ENCODE results near the gene NBPF1.
"Not testable (repeated sequence)": the region's sequence is repeated elsewhere in the genome, so short reads cannot be mapped to it uniquely, and the experiment has no call there.

Gene NBPF1

DNA sequence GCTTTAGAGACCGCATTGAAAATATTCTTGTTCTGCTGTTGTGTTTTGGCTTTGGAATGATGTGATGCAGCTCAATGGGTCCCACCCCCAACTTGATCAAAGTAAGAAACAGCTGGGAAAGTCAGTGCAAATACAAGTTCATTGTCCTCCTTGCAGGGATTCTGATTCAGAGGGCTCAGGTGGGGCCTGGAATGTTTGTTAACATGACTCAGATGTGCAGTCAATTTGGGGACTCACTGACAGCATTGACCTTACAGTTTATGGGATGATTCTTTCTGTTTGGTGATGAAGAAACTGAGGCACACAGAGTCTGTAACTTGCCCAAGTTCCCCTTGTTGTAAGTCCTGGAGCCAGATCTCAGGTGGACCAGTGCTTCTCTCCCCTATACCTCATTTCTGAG, 18.1 kb downstream of the NBPF1 start:
- H3K9me3 ChIP-seq; H3K4me3 ChIP-seq (ENCODE audit: low read depth in 1 of 2, low read length in 1 of 2); H3K36me3 ChIP-seq; H3K4me1 ChIP-seq (ENCODE audit: control insufficient read depth in 1 of 2, insufficient read depth in 1 of 2, low read depth in 1 of 2, low read length in 1 of 2); H3K27me3 ChIP-seq; H3K27ac ChIP-seq: not testable (repeated sequence)

DNA sequence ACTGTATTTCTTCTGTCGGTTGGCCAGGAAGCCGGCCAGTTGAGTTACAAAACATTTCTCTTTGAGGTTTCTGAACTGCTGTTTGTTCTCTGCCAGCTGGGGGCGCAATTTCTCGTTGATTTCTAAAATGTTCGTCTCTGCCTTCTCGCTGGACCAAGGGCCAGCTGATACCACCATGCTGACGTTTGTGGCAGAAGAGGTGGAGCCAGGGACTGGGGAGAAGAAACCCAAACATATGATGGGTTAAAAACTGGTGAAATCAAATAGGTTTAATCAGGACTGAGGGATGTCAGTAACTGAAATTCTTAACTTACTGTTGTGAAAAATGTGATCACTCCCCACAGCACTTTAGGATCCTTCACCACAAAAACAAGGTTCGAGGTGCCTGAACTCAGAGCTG, 21.5 kb downstream of the NBPF1 start:
- not testable (repeated sequence) for H3K4me1 ChIP-seq (ENCODE audit: control insufficient read depth in 1 of 2, insufficient read depth in 1 of 2, low read depth in 1 of 2, low read length in 1 of 2); H3K27me3 ChIP-seq; H3K36me3 ChIP-seq; H3K4me3 ChIP-seq (ENCODE audit: low read depth in 1 of 2, low read length in 1 of 2); H3K9me3 ChIP-seq; H3K27ac ChIP-seq

DNA sequence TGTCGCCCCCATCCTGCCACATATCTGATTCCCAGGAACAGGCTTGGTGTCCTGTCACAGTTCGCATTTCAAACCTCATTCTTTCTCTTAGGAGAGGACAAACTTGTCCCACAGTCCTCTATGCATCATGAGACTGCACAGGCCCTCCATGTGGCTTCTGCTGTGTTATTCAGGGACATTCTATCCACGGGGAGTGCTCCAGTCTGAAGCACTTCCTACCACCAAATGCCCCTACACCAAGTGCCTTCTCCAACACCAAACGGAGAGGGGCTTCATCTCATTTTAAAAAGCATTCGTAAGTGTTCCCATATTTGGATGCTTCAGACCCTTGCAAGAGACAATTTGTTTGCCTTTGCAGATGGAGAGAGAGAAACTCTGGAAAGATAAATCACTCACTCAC, 25.3 kb downstream of the NBPF1 start:
- not testable (repeated sequence) for H3K4me3 ChIP-seq (ENCODE audit: low read depth in 1 of 2, low read length in 1 of 2); H3K27me3 ChIP-seq; H3K27ac ChIP-seq; H3K9me3 ChIP-seq; H3K36me3 ChIP-seq
- H3K4me1 ChIP-seq (ENCODE audit: control insufficient read depth in 1 of 2, insufficient read depth in 1 of 2, low read depth in 1 of 2, low read length in 1 of 2) = peaks cover 7 to 10% of the 10 kb centered on the region in 2 experiments

DNA sequence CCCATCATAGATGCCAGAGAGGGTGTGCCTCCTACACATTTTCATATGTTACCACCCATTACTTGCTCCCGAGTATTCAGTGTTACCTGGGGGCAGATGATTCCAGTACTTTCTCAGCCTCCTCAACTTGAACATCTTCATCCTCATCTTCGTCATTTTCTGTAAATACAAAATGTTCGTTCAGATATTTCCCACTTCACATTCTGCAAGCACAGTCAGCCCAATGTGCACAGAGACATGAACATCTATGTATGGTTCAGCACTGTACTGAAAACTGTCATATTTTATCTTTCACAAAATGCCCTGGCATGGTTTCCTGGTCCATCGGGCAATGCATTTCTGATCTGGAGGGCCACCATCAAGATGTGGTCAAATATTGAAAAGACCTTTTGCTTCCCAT, 25.7 kb downstream of the NBPF1 start:
- H3K27ac ChIP-seq; H3K4me3 ChIP-seq (ENCODE audit: low read depth in 1 of 2, low read length in 1 of 2); H3K9me3 ChIP-seq; H3K27me3 ChIP-seq; H3K36me3 ChIP-seq: not testable (repeated sequence)
- H3K4me1 ChIP-seq (ENCODE audit: control insufficient read depth in 1 of 2, insufficient read depth in 1 of 2, low read depth in 1 of 2, low read length in 1 of 2) = peaks cover 7 to 10% of the 10 kb centered on the region in 2 experiments

DNA sequence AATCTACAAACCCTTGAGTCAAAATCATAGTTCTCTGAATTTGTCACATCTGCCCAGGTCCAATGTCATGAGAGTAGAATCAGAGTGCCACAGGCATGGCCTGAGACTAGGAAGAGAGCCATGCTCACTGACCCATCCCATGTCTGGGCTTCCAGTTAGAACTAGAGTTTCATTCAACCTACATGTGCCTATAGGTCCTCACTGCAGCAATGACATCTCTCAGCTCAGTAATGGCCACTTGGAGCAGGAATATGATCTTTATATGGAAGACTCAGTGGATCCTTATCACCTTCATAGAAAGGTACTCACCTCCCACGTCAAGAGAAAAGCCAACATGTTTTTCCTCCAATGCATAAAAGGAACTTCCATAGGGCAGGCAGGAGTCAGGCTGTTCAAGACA, 48.0 kb downstream of the NBPF1 start:
- not testable (repeated sequence) for H3K36me3 ChIP-seq; H3K27ac ChIP-seq; H3K9me3 ChIP-seq; H3K27me3 ChIP-seq; H3K4me3 ChIP-seq (ENCODE audit: low read depth in 1 of 2, low read length in 1 of 2); H3K4me1 ChIP-seq (ENCODE audit: control insufficient read depth in 1 of 2, insufficient read depth in 1 of 2, low read depth in 1 of 2, low read length in 1 of 2)

DNA sequence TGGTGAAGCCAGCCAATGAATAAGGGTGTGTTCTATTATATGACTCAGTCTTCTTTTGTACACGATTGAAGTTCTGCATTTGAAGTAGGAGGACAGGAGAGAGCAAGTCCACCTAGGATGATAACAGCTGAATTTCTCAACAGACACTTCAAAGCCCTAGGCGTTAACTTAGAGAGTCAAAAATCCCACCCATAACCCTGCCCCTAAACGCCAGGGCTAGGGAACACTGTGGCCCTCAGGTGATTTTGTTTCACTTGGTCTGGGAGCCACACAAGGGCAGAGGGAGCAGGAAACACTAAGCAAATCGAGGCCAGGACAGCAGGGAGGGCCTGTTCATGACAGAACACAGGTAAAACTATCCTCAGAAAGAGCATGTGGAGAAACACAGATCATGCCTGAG, 52.3 kb downstream of the NBPF1 start:
- H3K4me3 ChIP-seq (ENCODE audit: low read depth in 1 of 2, low read length in 1 of 2); H3K27me3 ChIP-seq; H3K9me3 ChIP-seq; H3K27ac ChIP-seq; H3K4me1 ChIP-seq (ENCODE audit: control insufficient read depth in 1 of 2, insufficient read depth in 1 of 2, low read depth in 1 of 2, low read length in 1 of 2); H3K36me3 ChIP-seq: not testable (repeated sequence)

- H3K9me3 ChIP-seq; H3K27ac ChIP-seq; H3K36me3 ChIP-seq; H3K27me3 ChIP-seq; H3K4me3 ChIP-seq (ENCODE audit: low read depth in 1 of 2, low read length in 1 of 2); H3K4me1 ChIP-seq (ENCODE audit: control insufficient read depth in 1 of 2, insufficient read depth in 1 of 2, low read depth in 1 of 2, low read length in 1 of 2): not testable (repeated sequence)
These were observed 52.9 kb downstream of the NBPF1 start for GRCh38 chr1:16560498-16560897.

- H3K36me3 ChIP-seq; H3K4me3 ChIP-seq (ENCODE audit: low read depth in 1 of 2, low read length in 1 of 2); H3K4me1 ChIP-seq (ENCODE audit: control insufficient read depth in 1 of 2, insufficient read depth in 1 of 2, low read depth in 1 of 2, low read length in 1 of 2); H3K27ac ChIP-seq; H3K27me3 ChIP-seq; H3K9me3 ChIP-seq: not testable (repeated sequence)
These were observed 53.7 kb downstream of the NBPF1 start for GRCh38 chr1:16559688-16560087.

- H3K27me3 ChIP-seq; H3K4me3 ChIP-seq (ENCODE audit: low read depth in 1 of 2, low read length in 1 of 2); H3K36me3 ChIP-seq; H3K27ac ChIP-seq; H3K9me3 ChIP-seq; H3K4me1 ChIP-seq (ENCODE audit: control insufficient read depth in 1 of 2, insufficient read depth in 1 of 2, low read depth in 1 of 2, low read length in 1 of 2): not testable (repeated sequence)
These were observed 56.3 kb downstream of the NBPF1 start for GRCh38 chr1:16557034-16557433.

- not testable (repeated sequence) for H3K36me3 ChIP-seq; H3K27ac ChIP-seq; H3K9me3 ChIP-seq; H3K4me3 ChIP-seq (ENCODE audit: low read depth in 1 of 2, low read length in 1 of 2); H3K4me1 ChIP-seq (ENCODE audit: control insufficient read depth in 1 of 2, insufficient read depth in 1 of 2, low read depth in 1 of 2, low read length in 1 of 2); H3K27me3 ChIP-seq
These were observed 60.1 kb downstream of the NBPF1 start for GRCh38 chr1:16553244-16553643.

DNA sequence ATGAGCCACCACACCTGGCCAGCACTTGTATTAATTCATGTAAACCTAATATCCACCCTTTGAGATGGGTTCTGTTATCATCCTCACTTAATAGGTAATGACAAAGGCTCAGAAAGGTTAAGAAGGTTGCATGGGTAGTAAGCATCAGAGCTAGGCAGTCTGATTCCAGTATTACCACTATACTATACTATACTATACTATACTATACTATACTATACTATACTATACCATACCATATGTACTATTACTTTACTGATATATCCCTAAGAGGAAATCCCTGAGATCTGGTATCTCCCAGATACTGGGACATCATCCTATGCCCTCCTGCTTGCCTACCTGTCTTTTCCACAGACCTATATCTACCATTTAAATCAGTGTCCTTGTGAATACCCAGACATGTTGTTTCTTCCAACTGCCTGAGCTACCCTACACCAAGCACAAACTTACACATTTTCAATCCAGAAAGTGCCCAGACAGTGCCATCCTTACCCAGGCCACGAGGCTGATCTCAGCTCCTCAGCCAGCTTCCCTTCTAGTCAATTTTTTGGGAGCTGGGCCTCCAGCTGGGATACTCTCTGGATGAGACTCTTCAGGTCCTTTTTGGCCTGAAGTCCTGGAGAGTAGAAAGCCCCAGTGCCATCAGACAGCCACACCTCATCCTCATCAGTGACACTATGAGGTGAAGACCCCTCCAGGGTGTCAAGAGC, 63.0 kb downstream of the NBPF1 start:
- H3K27me3 ChIP-seq; H3K4me1 ChIP-seq (ENCODE audit: control insufficient read depth in 1 of 2, insufficient read depth in 1 of 2, low read depth in 1 of 2, low read length in 1 of 2); H3K27ac ChIP-seq; H3K36me3 ChIP-seq; H3K9me3 ChIP-seq; H3K4me3 ChIP-seq (ENCODE audit: low read depth in 1 of 2, low read length in 1 of 2): not testable (repeated sequence)

DNA sequence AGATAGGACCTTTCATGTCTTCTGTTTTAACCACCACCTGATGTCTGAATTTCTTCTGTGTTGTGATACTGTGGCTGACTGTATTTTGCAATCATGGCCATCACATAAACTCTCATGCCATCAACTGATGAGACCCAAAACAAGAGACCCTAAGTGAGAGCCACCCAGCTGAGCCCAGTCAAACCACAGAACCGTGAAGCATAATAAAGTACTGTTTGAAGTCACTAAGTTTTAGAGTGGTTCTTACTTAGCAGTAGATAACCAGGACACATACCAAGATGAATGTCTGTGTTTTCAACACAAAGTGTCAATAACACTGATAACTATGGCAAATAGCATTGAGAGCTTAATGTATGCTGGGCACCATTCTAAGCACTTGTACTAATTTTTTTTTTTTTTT, 63.8 kb downstream of the NBPF1 start:
- not testable (repeated sequence) for H3K9me3 ChIP-seq; H3K4me1 ChIP-seq (ENCODE audit: control insufficient read depth in 1 of 2, insufficient read depth in 1 of 2, low read depth in 1 of 2, low read length in 1 of 2); H3K36me3 ChIP-seq; H3K27me3 ChIP-seq; H3K27ac ChIP-seq; H3K4me3 ChIP-seq (ENCODE audit: low read depth in 1 of 2, low read length in 1 of 2)

GRCh38 chr1:16547502-16548241, 65.7 kb downstream of the NBPF1 start:
- not testable (repeated sequence) for H3K4me1 ChIP-seq (ENCODE audit: control insufficient read depth in 1 of 2, insufficient read depth in 1 of 2, low read depth in 1 of 2, low read length in 1 of 2); H3K4me3 ChIP-seq (ENCODE audit: low read depth in 1 of 2, low read length in 1 of 2)

DNA sequence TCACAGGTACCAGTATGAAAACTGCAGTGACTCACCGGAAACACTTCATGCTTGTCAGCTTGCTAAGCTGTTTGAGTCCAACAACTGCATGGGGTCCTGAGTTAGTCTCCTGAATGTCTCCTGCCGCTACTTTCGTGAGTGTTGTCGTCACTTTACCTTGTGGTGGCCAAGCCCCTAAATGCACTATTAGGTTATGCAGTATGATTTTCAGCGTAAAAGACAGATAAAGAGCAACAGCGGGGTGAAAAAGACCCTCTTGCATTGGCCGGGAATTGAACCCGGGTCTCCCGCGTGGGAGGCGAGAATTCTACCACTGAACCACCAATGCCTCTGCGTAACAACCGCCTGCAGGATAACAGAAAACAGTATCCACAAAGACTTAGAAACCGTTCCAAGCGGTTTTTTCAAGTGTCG, 67.7 kb downstream of the NBPF1 start:
- not testable (repeated sequence) for H3K27ac ChIP-seq; H3K4me1 ChIP-seq (ENCODE audit: control insufficient read depth in 1 of 2, insufficient read depth in 1 of 2, low read depth in 1 of 2, low read length in 1 of 2); H3K4me3 ChIP-seq (ENCODE audit: low read depth in 1 of 2, low read length in 1 of 2); H3K27me3 ChIP-seq; H3K36me3 ChIP-seq; H3K9me3 ChIP-seq

More at GRCh38 chr1:16547502-16548241, 65.7 kb downstream of the NBPF1 start:
- H3K9me3 ChIP-seq, H3K27me3 ChIP-seq, H3K36me3 ChIP-seq, H3K27ac ChIP-seq: not testable (repeated sequence)

Measured in neutrophil (primary cell).